MM.1S (cell line): ENCODE measurements around the gene ELMOD1.
A peak's percentile ranks its signal among the peaks of the same experiment; 100 is the strongest.

ENCODE experiments used
- DNase-seq: peaks from one replicate; pipeline ENCODE4 v3.0.0-alpha.2; 2015
- H2AFZ ChIP-seq: fragments of 300-600 bp; sonication (generic); 2 replicates; pipeline ENCODE4 v1.6.0; 2016; ENCODE audit warnings: antibody characterized with exemption, low read length
- H3F3A ChIP-seq: fragments of 300-600 bp; sonication (generic); 2 replicates; pipeline ENCODE4 v1.6.1; 2016; ENCODE audit warnings: mild to moderate bottlenecking, antibody characterized with exemption, low read length, moderate library complexity, mixed read lengths; ENCODE audit not compliant: insufficient read depth
- H3K27ac ChIP-seq: fragments of 300-600 bp; sonication (generic); 2 replicates; pipeline ENCODE4 v1.5.1; 2016; ENCODE audit warnings: mild to moderate bottlenecking, low read length
- H3K27me3 ChIP-seq: fragments of 300-600 bp; sonication (generic); replicated peaks from 2 replicates; pipeline ENCODE4 v1.6.0; 2016; ENCODE audit warnings: low read length; ENCODE audit not compliant: insufficient read depth
- H3K36me3 ChIP-seq: fragments of 300-600 bp; sonication (generic); replicated peaks from 2 replicates; pipeline ENCODE4 v1.6.1; 2016; ENCODE audit warnings: mild to moderate bottlenecking, low read length, mixed read lengths; ENCODE audit not compliant: insufficient read depth
- H3K4me1 ChIP-seq: fragments of 300-600 bp; sonication (generic); 2 replicates; pipeline ENCODE4 v1.6.1; 2016; ENCODE audit warnings: low read length, mixed read lengths
- H3K4me2 ChIP-seq: fragments of 300-600 bp; sonication (generic); 2 replicates; pipeline ENCODE4 v1.6.0; 2016; ENCODE audit warnings: low read depth, low read length
- H3K4me3 ChIP-seq: fragments of 300-600 bp; sonication (generic); 2 replicates; pipeline ENCODE4 v1.5.1; 2016; ENCODE audit warnings: low read length, mixed read lengths
- H3K79me2 ChIP-seq: fragments of 300-600 bp; sonication (generic); 2 replicates; pipeline ENCODE4 v1.6.1; 2016; ENCODE audit warnings: mixed run types, low read length, mixed read lengths
- H3K9ac ChIP-seq: fragments of 300-600 bp; sonication (generic); 2 replicates; pipeline ENCODE4 v1.6.1; 2016; ENCODE audit warnings: low read length, mixed read lengths
- H3K9me2 ChIP-seq: fragments of 300-600 bp; sonication (generic); replicated peaks from 2 replicates; pipeline ENCODE4 v1.6.1; 2016; ENCODE audit warnings: mild to moderate bottlenecking, low read length, mixed read lengths; ENCODE audit not compliant: insufficient read depth
- H3K9me3 ChIP-seq: fragments of 300-600 bp; sonication (generic); replicated peaks from 2 replicates; pipeline ENCODE4 v1.6.1; 2016; ENCODE audit warnings: mild to moderate bottlenecking, low read length, mixed read lengths; ENCODE audit not compliant: insufficient read depth
- H4K20me1 ChIP-seq: fragments of 300-600 bp; sonication (generic); 2 replicates; pipeline ENCODE4 v1.6.1; 2016; ENCODE audit warnings: mild to moderate bottlenecking, low read length, moderate library complexity, mixed read lengths; ENCODE audit not compliant: insufficient read depth
- EZH2 ChIP-seq: fragments of 300-600 bp; sonication (generic); optimal IDR thresholded peaks from 2 replicates; pipeline ENCODE3; 2017; ENCODE audit warnings: low read depth, mild to moderate bottlenecking, antibody characterized with exemption, low read length, mixed read lengths
- EZH2phosphoT487 ChIP-seq: fragments of 300-600 bp; sonication (generic); IDR thresholded peaks from 2 replicates; pipeline ENCODE4 v1.6.1; 2018; ENCODE audit warnings: antibody characterized with exemption, low read length
- TF ChIP-seq, protein P1 (sequence below): fragments of 300-600 bp; sonication (generic); IDR thresholded peaks from 2 replicates; pipeline ENCODE4 v1.5.1; 2016; ENCODE audit warnings: antibody characterized with exemption, low read length, mixed read lengths

ELMOD1 gene

DNA sequence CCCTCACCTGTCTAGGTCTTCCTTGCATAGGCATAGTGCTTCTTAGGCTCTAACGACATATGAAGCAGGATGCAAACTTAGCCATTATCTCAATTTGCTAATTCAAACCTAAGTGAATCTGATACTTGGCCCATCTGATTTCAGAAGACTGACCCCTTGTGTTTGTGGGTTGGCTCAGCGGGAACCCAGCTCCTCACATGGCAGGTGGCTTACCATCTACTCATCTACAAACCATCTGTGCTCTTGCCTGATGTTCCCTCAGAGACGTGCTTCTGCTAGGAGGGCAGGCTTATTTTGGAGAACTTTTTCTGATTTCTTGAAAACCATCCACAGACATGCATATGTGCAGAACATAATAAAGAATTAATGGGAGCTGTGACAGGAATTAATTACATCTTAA lies 15.2 kb downstream of the ELMOD1 start:
- H3K9ac ChIP-seq, result no peak overlapping the region
- no peak overlapping the region for H3K4me2 ChIP-seq
- no peaks in the 10 kb centered on the region for H3K9me3 ChIP-seq
- H3K36me3 ChIP-seq, result no peaks in the 10 kb centered on the region
- H3K27me3 ChIP-seq, result no peaks in the 10 kb centered on the region
- TF ChIP-seq, protein P1, sequence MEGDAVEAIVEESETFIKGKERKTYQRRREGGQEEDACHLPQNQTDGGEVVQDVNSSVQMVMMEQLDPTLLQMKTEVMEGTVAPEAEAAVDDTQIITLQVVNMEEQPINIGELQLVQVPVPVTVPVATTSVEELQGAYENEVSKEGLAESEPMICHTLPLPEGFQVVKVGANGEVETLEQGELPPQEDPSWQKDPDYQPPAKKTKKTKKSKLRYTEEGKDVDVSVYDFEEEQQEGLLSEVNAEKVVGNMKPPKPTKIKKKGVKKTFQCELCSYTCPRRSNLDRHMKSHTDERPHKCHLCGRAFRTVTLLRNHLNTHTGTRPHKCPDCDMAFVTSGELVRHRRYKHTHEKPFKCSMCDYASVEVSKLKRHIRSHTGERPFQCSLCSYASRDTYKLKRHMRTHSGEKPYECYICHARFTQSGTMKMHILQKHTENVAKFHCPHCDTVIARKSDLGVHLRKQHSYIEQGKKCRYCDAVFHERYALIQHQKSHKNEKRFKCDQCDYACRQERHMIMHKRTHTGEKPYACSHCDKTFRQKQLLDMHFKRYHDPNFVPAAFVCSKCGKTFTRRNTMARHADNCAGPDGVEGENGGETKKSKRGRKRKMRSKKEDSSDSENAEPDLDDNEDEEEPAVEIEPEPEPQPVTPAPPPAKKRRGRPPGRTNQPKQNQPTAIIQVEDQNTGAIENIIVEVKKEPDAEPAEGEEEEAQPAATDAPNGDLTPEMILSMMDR, result peak; percentile 24
- no peak for TF ChIP-seq EZH2
- DNase-seq, result peak; percentile 23
- H3K4me1 ChIP-seq, result no peaks in the 10 kb centered on the region
- no peaks in the 10 kb centered on the region for H3K79me2 ChIP-seq
- no peaks in the 10 kb centered on the region for H4K20me1 ChIP-seq
- H3K4me3 ChIP-seq, result no peak overlapping the region
- no peak overlapping the region for H3K27ac ChIP-seq
- H3K9me2 ChIP-seq, result no peaks in the 10 kb centered on the region
- no peak overlapping the region for H2AFZ ChIP-seq
- no peaks in the 10 kb centered on the region for H3F3A ChIP-seq

- Histone ChIP-seq H3F3A (no peaks in the 10 kb centered on the region), H3K9me2 (no peaks in the 10 kb centered on the region), H3K27ac (no peak overlapping the region), H3K4me2 (no peak overlapping the region), H3K36me3 (no peaks in the 10 kb centered on the region), H4K20me1 (no peaks in the 10 kb centered on the region), H3K9me3 (no peaks in the 10 kb centered on the region), H3K9ac (no peak overlapping the region), H3K4me1 (no peaks in the 10 kb centered on the region), H3K27me3 (no peaks in the 10 kb centered on the region), H3K79me2 (no peaks in the 10 kb centered on the region), H3K4me3 (no peak overlapping the region), H2AFZ (no peak overlapping the region)
- no peak for DNase-seq
- TF ChIP-seq EZH2phosphoT487 (no peak), EZH2 (no peak)
- TF ChIP-seq, protein P1, result no peak
These were observed 17.9 kb downstream of the ELMOD1 start for GRCh38 chr11:107608809-107609208.

DNA sequence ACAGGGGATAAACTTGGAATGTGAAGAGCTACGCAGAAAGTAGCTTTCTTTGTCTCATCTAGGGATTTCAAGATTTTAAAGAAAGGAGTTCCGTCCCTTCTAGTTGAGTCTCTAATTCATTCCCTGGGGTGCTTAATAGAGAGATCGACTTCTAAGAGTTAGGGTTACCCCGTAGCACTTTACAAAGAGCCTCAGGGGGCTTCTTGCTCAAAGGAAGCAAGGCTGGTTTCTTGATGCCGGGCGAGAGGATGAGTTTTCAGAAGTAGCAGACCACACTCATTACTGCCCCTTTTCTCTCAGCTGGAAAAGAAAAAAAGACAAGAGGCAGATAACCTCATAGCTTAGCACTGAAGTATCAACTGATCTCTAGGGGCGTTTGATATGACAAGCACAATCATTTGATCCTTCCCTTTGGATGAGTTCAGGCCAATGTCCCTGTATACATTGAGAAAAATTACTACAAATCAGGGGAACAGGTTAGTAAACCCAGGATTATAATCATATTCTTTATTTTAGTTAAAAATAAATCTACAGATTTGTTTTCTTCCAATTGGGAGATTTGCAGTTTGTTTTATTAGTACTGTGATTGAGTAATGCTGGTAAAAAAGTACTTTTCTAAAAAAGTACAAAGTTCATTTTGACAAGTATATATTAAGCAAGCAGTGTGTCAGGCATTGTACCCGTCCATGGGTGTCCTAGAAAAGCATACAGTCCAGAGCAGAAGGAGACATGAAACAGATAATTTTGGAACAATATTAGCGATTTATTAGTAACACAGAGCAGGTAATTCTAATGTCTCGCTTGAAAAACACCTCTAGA lies 18.7 kb downstream of the ELMOD1 start:
- Histone ChIP-seq H3F3A (no peaks in the 10 kb centered on the region), H3K4me3 (no peak overlapping the region), H3K79me2 (no peaks in the 10 kb centered on the region), H3K4me1 (no peaks in the 10 kb centered on the region), H3K27ac (no peak overlapping the region), H3K9me3 (no peaks in the 10 kb centered on the region), H2AFZ (no peak overlapping the region), H3K27me3 (no peaks in the 10 kb centered on the region), H3K4me2 (no peak overlapping the region), H3K36me3 (no peaks in the 10 kb centered on the region), H3K9ac (no peak overlapping the region), H3K9me2 (no peaks in the 10 kb centered on the region), H4K20me1 (no peaks in the 10 kb centered on the region)
- TF ChIP-seq, protein P1, result no peak
- TF ChIP-seq EZH2 (no peak), EZH2phosphoT487 (no peak)
- DNase-seq, result no peak
